ENCODE measurements around the gene SBF1. TPM values are rescaled to one million over a fixed set of nuclear protein-coding genes. Genes with fewer than 3 reads are reported as not detected.

The SBF1 gene
- total RNA-seq, 2 donors from 2014 or later = 58.5 to 83.8 TPM

DNA sequence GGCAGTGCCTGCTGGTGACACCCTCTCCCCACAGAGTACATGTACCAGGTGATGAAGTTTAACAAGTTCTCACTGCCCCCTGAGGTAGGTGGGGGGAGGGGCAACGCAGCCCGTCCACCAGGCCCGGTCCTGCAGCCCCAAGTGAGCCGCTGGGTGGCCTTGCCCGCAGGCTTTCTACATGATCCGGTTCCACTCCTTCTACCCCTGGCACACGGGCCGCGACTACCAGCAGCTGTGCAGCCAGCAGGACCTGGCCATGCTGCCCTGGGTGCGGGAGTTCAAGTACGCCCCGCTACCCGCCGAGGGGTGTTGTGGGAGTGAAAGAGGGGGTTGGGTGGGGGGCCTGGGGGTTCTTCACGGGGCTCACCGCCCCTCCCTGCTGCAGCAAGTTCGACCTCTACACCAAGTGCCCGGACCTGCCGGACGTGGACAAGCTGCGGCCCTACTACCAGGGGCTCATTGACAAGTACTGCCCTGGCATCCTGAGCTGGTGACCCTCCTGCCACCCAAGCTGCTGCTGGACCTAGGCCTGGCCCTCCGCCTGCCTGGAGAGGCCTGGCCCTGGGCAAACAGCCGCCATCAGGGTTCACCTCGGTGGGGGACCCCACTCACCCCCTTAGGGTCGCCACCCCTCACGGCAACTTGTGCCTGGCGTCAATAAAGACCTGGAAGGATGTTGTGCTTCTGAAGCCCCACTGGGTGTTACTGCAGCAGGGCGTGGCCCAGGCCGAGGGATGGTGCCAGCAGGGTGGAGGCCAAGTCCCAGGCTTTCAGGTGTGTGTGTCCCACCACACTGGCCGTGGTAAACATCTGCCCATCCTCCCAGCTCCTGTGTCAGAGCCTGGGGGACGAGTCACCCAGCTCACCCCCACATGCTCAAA, 14.8 kb upstream of the SBF1 start:
- DNase-seq (ENCODE audit: low spot score) = no peak
- intact Hi-C loops (cut with DNase I) = no loop called here

DNA sequence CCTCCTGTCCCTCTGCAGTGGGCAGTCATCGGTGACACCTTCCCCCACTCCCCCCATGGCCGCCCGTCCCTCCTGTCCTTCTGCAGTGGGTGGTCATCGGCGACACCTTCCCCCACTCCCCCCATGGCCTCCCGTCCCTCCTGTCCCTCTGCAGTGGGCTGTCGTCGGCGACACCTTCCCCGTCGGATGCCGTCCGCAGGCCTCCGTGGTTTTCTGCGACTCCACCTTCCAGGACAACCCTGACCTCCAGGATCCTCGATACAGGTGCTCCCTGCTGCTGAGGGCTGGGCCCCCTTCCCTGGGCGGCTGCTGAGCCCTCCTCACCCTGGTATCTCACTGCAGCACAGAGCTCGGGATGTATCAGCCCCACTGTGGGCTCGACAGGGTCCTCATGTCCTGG, 14.1 kb upstream of the SBF1 start:
- intact Hi-C loops (cut with DNase I) = no loop called here
- DNase-seq (ENCODE audit: low spot score) = no peak

DNA sequence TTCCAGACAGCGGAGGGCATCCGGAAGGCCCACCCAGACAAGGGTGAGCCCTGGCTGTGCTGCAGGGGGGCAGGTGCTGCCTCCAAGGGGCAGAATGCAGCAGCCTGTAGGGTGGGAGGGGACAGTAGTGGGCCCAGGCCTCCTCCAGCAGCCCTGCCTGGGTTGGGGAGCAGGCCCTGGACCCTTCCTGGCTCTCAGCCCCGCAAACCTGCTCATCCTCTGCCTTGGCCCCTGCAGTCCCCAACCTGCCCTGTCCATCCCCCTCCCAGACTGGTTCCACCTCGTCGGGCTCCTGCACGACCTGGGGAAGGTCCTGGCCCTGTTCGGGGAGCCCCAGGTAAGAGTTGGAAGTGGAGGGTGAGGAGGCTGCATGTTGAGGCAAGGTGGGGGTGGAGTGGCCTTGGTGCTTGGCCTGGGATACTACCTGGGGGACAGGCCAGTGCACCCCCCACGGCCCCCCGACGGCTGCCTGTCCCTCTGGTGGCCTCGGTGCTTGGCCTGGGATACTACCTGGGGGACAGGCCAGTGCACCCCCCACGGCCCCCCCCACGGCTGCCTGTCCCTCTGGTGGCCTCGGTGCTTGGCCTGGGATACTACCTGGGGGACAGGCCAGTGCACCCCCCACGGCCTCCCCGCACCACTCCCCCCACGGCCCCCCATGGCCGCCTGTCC, 13.3 kb upstream of the SBF1 start:
- intact Hi-C loops (cut with DNase I) = no loop called here
- no peak for DNase-seq (ENCODE audit: low spot score)

DNA sequence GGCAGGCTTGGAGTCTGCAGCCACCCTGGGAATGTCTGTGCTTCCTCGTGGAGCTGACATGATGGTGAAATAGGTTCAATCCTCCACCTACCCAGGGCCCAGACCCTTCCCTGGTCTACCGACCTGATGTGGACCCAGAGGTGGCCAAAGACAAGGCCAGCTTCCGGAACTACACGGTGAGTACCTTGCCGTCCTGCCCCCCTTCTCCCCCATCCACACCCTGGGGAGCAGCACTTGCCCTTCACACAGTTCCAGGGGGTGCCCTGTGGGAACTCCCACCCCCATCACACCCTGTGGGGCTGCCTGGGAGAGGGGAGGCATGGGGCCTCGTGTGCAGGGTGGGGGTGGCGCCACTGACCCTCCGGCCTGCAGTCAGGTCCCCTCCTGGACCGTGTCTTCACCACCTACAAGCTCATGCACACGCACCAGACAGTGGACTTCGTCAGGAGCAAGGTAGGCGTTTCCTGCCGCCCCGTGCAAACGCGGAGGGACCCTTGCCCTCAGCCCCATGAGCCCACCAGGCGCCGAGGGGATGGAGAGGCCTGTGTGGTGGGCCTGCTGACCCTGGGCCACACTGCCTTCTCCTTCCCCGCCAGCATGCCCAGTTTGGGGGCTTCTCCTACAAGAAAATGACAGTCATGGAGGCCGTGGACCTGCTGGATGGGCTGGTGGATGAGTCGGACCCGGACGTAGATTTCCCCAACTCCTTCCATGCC, 12.6 kb upstream of the SBF1 start:
- intact Hi-C loops (cut with DNase I) = no loop called here
- no peak for DNase-seq (ENCODE audit: low spot score)

DNA sequence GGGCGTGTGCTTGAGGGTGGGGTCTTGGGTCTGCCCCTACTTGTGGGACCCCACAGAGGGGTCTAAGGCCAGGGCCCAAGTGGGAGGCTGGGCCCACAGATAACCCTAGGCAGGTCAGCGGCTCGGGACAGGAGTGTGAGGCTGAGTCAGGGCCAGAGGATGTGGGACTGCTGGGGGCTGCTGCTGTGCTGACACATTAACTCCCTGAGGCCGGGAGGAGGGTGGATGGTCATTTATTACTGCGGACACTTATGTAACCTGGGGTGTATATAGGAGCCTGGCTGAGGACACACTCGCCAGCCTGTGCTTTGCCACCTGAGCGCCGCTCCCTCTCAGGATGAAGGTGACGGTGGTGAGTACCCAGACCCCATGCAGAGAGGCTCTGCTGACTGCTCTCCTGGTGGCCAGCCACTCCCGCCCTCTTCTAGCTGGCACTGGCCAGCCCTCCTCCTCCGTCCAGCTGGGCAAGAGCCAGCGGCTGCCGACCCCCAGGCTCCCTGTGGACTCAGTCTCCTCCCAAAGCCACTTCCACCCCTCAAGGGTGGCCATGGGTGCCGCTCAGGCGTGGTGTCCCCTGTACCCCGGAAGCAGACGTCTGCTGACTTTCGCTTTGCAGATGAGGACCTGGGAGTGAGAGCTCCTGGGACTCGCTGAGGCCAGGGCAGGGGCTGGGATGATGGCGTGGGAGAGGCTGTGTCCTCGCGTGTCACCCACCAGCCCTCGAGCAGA, 11.9 kb upstream of the SBF1 start, which contains the start of gene MIOX:
Gene MIOX, plus strand, starts transcription at position 299 of the 729 bp plus-strand sequence. Its CDS starts 39 bp downstream, at position 338.
- no peak for DNase-seq (ENCODE audit: low spot score)

DNA sequence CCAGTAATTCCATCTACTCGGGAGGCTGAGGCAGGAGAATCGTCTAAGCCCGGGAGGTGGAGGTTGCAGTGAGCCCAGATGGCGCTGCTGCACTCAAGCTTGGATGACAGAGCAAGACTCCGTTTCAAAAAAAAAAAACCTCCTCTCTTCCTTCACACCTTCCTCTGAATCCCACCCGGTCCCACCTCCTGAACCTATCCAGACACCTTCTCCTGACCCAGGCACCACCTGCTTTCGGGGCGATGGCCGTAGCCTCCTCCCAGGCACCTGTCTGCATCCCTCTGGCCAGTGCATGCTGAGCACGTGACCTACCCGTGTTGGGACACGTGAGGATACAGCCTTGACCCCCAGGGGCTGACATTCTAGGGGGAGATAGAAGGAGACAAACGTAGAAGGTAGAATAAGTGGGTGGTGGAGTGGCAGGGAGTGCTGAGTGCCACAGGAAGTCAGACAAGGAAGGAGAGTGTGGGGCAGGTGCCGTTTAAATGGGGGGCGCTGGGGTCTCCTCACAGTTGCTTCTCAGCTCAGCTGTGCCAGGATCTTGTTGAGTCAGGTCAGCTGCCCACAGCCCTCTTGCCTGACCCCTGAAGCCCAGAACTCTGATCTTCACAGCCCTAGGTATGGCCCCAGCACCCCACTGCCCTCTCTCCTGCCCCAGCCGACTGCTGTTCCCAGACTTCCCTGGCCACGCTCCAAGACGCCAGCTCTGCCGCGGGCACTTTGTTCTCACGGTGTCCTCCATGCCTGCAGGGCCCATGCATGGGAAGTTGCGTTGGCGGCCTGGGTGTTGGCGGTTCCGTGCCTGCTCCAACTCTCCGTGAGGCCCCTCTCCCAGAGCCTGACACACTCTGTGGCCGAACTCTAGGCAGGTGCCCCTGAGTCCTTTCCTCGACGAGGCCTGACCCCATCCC, 10.6 kb upstream of the SBF1 start:
- no peak for DNase-seq (ENCODE audit: low spot score)
- intact Hi-C loops (cut with DNase I) = no loop called here

More for the DNA sequence above, 11.9 kb upstream of the SBF1 start, which contains the start of gene MIOX:
- intact Hi-C loops (cut with DNase I) = no loop called here

DNA sequence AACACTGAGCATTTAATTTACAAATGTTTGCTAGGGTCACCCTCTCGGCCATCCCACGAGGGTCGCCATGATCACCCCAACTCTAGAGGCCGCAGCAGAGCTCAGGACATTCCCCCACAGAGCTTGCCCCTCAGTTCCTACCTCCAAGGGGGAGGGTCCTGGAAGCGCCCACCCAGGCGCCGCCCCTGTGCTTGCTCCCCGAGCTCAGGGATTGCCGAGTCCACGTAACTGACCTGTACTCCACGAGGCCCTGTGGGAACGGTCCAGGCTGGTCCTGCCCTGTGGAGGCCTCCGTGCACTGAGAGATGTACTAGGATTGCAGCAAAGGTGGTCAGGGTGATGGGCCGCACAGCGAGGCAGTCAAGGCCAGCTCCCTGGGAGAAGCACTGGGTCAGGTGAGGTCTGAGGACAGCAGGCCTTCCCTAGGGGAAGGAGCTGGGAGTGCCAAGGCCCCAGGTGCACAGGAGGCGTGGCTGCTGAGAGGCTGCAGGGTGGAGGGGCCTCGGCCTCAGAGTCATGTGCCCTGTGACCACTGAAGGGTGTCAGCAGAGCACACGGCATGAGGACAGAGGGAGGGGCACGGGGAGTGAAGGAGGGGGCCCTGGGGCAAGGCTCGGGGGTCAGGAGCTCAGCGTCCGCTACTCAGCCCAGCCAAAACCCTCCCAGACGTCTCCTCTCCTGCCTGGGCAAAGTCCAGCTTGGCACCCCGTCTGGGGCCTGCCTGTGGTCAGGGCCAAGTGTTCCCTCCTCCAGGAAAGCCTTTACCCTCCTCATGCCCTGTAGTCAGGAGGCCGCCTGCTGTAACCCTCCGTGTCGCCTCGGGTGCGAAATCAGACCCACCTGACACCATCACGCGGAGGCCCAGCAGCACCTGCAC, 9.4 kb upstream of the SBF1 start:
- DNase-seq (ENCODE audit: low spot score) = no peak
- intact Hi-C loops (cut with DNase I) = no loop called here

DNA sequence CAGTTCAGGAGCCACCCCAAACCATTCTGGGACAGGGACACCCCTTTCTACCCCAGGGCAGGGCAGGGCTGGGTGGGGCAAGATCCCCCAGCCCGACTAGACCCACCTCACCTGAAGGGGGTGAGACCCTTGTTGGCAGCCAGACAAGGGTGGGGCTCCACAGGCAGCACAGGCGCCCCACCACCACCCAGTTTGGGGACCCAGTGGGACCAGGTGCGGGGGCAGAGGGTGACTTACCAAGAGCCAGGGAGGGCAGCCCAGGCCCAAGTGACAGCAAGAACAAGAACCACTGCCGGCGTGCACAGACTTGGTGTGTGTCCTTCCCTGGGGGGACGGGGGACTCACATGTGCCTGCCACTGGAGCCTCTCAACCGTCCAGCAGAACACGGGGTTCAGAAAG, 8.7 kb upstream of the SBF1 start:
- intact Hi-C loops (cut with DNase I) = no loop called here
- DNase-seq (ENCODE audit: low spot score) = no peak

DNA sequence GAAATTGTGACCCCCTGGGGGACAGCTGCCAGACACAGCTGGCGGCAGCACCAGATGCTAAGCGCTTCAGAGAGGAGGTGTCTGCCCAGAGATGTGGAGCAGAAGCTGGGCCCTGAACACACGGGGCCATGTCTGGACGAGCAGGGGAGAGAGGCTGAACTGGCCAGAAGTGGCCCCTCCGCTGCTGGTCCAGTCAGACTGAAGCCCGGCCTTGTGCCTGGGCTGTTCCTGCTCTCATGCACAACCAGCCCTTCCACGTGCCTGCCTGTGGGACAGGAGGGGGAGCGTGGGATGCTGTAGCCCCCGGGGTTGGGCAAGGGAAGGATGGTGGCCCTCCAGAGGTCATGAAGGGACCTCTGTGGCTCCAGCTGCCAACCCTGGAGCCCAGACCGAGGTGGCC, 8.3 kb upstream of the SBF1 start:
- no peak for DNase-seq (ENCODE audit: low spot score)
- intact Hi-C loops (cut with DNase I) = no loop called here

DNA sequence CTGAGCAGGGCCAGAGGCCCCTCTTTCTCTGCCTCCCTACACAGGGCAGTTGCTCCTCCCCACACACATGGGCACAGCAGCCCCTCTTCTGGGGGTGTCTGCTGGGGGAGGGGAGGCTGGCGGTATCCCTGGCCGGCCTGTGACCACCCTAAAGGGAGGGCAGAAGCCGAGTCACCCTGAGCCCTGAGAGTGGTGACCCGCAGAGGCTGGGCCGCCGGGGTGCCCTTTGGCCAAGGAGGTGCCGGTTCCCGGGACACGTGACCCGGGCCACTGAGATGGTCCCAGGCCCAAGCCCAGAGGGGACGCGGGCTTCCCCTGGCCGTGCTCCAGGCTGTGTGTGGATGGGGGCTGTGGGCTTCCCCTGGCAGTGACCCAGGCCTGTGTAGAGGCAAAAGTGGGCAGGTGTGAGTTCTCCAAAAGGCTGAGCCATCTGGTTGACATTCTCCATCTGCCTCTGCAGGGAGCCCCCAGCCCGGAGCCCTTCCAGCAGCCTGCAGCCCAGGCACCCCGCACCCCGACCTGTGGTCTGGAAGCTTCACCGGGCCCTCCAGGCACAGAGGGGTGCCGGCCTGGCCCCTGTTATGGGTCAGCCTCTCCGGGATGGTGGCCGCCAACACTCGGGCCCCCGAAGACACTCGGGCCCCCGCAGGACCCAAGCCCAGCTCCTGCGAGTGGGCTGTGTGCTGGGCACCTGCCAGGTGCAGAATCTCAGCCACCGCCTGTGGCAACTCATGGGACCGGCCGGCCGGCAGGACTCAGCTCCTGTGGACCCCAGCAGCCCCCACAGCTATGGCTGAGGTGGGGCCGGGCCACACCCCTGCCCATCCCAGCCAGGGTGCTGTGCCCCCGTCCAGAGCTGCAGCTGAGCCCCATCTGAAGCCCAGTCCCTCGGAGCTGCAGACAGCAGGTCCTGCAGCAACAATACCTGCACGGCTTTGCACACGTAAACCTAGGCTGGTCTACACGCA, 7.6 kb upstream of the SBF1 start:
- intact Hi-C loops (cut with DNase I) = no loop called here
- no peak for DNase-seq (ENCODE audit: low spot score)

DNA sequence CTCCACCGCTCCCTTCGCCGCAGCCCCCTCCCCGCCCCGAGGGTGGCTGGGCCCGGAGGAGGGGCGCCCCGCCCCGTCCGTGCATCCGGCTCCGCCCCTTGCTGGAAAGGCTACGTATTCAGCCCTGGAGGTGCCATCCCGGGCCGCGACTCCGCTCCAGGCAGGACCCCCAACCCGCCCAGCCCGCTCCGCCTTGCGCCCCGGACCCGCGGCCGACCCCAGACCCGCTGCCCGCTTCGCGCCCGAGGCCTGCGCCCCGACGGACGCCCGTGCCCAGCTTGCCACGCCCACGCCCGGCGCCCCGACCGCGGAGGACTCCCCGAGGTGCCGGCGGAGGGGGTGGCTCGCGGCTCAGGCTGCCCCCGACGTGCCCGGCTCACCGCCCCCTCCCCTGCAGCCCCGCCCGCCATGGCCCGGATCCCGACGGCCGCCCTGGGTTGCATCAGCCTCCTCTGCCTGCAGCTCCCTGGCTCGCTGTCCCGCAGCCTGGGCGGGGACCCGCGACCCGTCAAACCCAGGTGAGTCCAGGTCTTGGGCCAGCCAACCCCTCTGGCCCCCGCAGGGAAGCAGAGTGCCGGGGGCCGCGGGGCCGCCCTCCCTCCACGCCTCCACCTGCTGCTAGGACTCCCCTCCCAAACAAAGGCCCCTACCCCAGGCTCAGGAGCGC, 6.7 kb upstream of the SBF1 start, which contains the start of gene ADM2:
Gene ADM2, plus strand, starts transcription at position 104 of the 667 bp plus-strand sequence. Its CDS starts 305 bp downstream, at position 409.
- intact Hi-C loops (cut with DNase I) = no loop called here
- DNase-seq (ENCODE audit: low spot score) = no peak

DNA sequence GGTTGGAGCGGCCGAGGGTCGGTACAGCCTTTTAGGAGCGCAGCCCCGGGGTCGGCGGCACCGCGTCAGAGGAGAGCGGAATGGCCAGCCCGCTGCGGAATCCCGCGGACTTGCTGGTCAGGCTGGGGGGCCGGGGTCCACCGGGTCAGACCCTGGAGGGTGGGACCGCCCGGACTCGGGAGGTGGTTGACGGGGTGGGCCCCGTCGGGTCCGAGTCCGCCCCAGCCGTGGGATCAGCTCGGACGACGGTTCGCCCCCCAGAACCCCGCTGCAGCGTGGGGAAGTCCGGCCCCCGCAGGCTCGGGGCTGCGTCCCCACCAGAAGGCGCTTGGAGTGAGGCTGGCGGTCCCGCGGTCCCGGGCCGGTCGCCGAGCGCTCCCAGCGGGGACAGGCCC, 6.2 kb upstream of the SBF1 start:
- no peak for DNase-seq (ENCODE audit: low spot score)
- intact Hi-C loops (cut with DNase I) = no loop called here

DNA sequence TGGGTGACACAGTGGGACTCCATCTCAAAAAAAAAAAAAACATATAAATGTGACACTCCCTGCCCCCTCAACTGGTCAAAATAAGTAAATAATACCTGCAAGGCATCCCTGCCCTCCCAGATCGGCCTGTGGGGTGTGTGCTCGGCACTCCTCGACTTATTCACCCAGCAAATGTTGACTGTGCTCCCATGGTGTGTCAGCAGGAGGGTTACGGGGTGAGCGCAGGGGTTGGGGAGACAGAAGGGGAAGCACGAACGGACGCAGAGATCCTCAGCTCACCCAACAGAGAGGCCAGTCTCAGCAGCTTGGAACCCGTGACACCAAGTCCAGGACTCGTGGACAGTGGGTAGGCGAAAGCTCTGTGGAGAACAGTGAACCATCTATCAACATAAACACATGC, 4.9 kb upstream of the SBF1 start:
- DNase-seq (ENCODE audit: low spot score) = no peak
- intact Hi-C loops (cut with DNase I) = loop anchor here in 1 of 2 donors (10.0 kb wide), 1 partner anchor 235 kb away; the partner anchor contains the start of gene TUBGCP6

DNA sequence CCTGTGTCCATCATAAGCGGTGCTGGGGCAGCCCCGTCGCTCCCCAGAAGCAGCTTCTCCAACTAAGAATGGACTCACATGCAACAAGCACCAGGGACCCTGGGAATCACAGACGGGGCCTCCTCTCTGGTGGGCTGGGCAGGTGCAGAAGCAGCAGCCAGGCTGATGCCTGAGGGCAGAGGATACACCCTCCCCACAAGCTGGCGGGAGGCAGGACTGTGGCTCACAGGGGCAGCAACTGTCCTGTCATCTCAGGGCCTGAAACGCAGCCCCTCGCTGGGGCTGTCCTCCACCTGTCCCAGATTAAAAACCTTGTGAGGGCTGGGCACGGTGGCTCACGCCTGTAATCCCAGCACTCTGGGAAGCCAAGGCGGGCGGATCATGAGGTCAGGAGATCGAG, 3.1 kb upstream of the SBF1 start:
- no peak for DNase-seq (ENCODE audit: low spot score)
- intact Hi-C loops (cut with DNase I) = loop anchor here in 1 of 2 donors (10.0 kb wide), 1 partner anchor 233 kb away; the partner anchor contains the start of gene TUBGCP6

DNA sequence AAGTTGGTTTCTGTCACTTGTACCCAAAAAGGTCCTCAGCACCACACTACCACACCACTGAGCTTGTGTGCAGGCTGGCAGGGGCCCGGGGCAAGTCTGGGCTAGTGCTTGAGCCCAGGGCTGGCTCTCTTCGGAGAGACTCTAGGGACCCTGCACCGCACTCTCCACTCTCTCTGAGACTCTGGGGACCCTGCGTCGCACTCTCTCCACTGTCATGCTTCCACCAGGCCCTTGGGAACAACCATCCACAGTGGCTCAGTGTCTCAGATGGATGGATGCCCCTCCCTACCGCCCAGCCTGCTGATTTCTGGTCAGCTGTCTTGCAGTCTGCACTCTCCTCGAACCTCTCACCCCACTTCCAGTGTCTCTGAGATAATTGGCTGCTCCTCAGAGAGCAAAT, 2.0 kb upstream of the SBF1 start:
- intact Hi-C loops (cut with DNase I) = loop anchor here in 1 of 2 donors (10.0 kb wide), 1 partner anchor 232 kb away; the partner anchor contains the start of gene TUBGCP6
- DNase-seq (ENCODE audit: low spot score) = no peak

Measured in posterior vena cava (tissue), 2 donors.